ENCODE results near the gene PPP3R1. TPM values are rescaled to one million over a fixed set of nuclear protein-coding genes. Genes with fewer than 3 reads are reported as not detected.

PPP3R1 gene
- total and polyA plus RNA-seq, 2 donors (not counting 3 experiments of a cell fraction or from before 2014, with no cell fraction given), result 8.4 to 62.2 TPM

- peaks cover 100% of the 10 kb centered on the region for H3K79me2 ChIP-seq (ENCODE audit: control insufficient read depth, insufficient read depth, low read length)
- H3K4me3 ChIP-seq (replicated peaks in 1 of 3; ENCODE audit: insufficient read depth in 1 of 3, low read depth in 1 of 3, low read length in 3 of 3), result no peak overlapping the region
- no peak overlapping the region for H3K4me2 ChIP-seq (ENCODE audit: insufficient read depth, low read length)
- H3K9ac ChIP-seq (replicated peaks; ENCODE audit: extremely low read depth, insufficient read depth, low read length), result no peak overlapping the region
- FAIRE-seq, result no peak
- no peaks in the 10 kb centered on the region for H3K9me1 ChIP-seq (replicated peaks; ENCODE audit: control insufficient read depth, extremely low read depth, insufficient read depth, low read length)
- no peak for DNase-seq (ENCODE audit: low read depth, low spot score)
- H3K27ac ChIP-seq (ENCODE audit: insufficient read depth, low read depth, low read length), result no peak overlapping the region
- H3K27me3 ChIP-seq (ENCODE audit: control insufficient read depth in 2 of 2, insufficient read depth in 2 of 2, low read length in 2 of 2), result no peaks in the 10 kb centered on the region
- H3K36me3 ChIP-seq (ENCODE audit: control insufficient read depth in 2 of 2, extremely low read depth in 1 of 2, insufficient read depth in 2 of 2, low read length in 2 of 2), result no peaks in the 10 kb centered on the region
- no peak overlapping the region for H2AFZ ChIP-seq (ENCODE audit: low read depth, low read length)
- no TSS peak for BruUV-seq (replicated peaks)
- H3K4me1 ChIP-seq (ENCODE audit: control insufficient read depth, extremely low read depth, insufficient read depth, low read length), result peaks cover 17% of the 10 kb centered on the region
- intact Hi-C loops (cut with micrococcal nuclease), result no loop called here
- dilution Hi-C loops (cut with MboI; ENCODE audit: extremely low pct_ligation_motif_present, low sequenced_read_pairs), result no loop called here
- no peaks in the 10 kb centered on the region for H3K9me3 ChIP-seq (replicated peaks; ENCODE audit: control insufficient read depth, insufficient read depth, low read length)
- H4K20me1 ChIP-seq (replicated peaks; ENCODE audit: control insufficient read depth, extremely low read depth, insufficient read depth, low read length), result peaks cover 21% of the 10 kb centered on the region
- CTCF ChIA-PET, result interaction anchor here (0.6 to 5.9 kb wide), 4 partner anchors 8 to 31 kb away, joined by 3 to 43 read pairs (median 11); no protein-coding TSS in a partner anchor
- TF ChIP-seq MYC (IDR thresholded peaks at IDR 0.05; ENCODE audit: low read depth, low read length) (no peak), POLR2A (IDR thresholded peaks at IDR 0.05; ENCODE audit: low read depth, low read length) (no peak), POLR2AphosphoS5 (IDR thresholded peaks at IDR 0.05; ENCODE audit: insufficient read depth, low read depth, low read length) (no peak), MAX (IDR thresholded peaks at IDR 0.05; ENCODE audit: insufficient read depth, insufficient read length) (no peak), FOS (IDR thresholded peaks at IDR 0.05; ENCODE audit: borderline replicate concordance, insufficient read depth, low read length) (no peak), JUN (IDR thresholded peaks at IDR 0.05; ENCODE audit: borderline replicate concordance, insufficient read depth, insufficient read length, low read depth) (no peak), EZH2 (IDR thresholded peaks at IDR 0.05; ENCODE audit: borderline replicate concordance, low read depth, low read length, severe bottlenecking) (no peak), GATA2 (IDR thresholded peaks at IDR 0.05; ENCODE audit: insufficient read depth, insufficient read length, low read depth, low read length) (no peak)
- TF ChIP-seq, protein P1, sequence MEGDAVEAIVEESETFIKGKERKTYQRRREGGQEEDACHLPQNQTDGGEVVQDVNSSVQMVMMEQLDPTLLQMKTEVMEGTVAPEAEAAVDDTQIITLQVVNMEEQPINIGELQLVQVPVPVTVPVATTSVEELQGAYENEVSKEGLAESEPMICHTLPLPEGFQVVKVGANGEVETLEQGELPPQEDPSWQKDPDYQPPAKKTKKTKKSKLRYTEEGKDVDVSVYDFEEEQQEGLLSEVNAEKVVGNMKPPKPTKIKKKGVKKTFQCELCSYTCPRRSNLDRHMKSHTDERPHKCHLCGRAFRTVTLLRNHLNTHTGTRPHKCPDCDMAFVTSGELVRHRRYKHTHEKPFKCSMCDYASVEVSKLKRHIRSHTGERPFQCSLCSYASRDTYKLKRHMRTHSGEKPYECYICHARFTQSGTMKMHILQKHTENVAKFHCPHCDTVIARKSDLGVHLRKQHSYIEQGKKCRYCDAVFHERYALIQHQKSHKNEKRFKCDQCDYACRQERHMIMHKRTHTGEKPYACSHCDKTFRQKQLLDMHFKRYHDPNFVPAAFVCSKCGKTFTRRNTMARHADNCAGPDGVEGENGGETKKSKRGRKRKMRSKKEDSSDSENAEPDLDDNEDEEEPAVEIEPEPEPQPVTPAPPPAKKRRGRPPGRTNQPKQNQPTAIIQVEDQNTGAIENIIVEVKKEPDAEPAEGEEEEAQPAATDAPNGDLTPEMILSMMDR (IDR thresholded peaks at IDR 0.05; ENCODE audit: extremely low read depth in 1 of 2, insufficient read depth in 1 of 2, low read depth in 1 of 2, low read length in 2 of 2), result no peak
- POLR2A ChIA-PET, result no interaction called here
Observed at GRCh38 chr2:68226794-68227193, 25.5 kb downstream of the PPP3R1 start.

All from endothelial cell of umbilical vein (primary cell).